Measurements from ENCODE around the gene IL17REL. TPM values are rescaled to one million over a fixed set of nuclear protein-coding genes. Genes with fewer than 3 reads are reported as not detected.

Gene IL17REL
- total RNA-seq, 4 donors from 2014 or later, result not detected

GRCh38 chr22:50056214-50056972, 43.8 kb upstream of the IL17REL start:
- Histone ChIP-seq H3K27ac (no peak overlapping the region), H3K4me1 (peaks cover 0 to 20% (median 7%) of the 10 kb centered on the region in 3 donors), H3K36me3 (no peaks in the 10 kb centered on the region), H3K4me3 (no peak overlapping the region), H3K9me3 (peaks cover 0 to 29% (median 0%) of the 10 kb centered on the region in 3 donors), H3K27me3 (peaks cover 71% of the 10 kb centered on the region)
- 81 to 89% methylated on average over 8 to 9 of the region's 34 CpGs for WGBS, 2 donors (ENCODE audit: low coverage in 1 of 2)
- TF ChIP-seq CTCF (IDR thresholded peaks at IDR 0.05) (no peak), POLR2A (IDR thresholded peaks at IDR 0.05) (no peak), POLR2AphosphoS5 (IDR thresholded peaks at IDR 0.05) (no peak), EP300 (IDR thresholded peaks at IDR 0.05) (no peak)
- ATAC-seq, result no peak

GRCh38 chr22:50053861-50054260, 41.3 kb upstream of the IL17REL start:
- 92 to 93% methylated on average over 11 to 16 of the region's 18 CpGs for WGBS, 2 donors (ENCODE audit: low coverage in 1 of 2)

GRCh38 chr22:50051930-50052329, 39.4 kb upstream of the IL17REL start:
- peaks cover 0 to 29% (median 0%) of the 10 kb centered on the region in 3 donors for H3K9me3 ChIP-seq
- H3K27ac ChIP-seq, result no peak overlapping the region
- no peaks in the 10 kb centered on the region for H3K36me3 ChIP-seq
- no peaks in the 10 kb centered on the region for H3K4me1 ChIP-seq
- no peak for ATAC-seq
- 89% methylated on average over 12 of the region's 18 CpGs; no CpG with 5 or more reads in 1 of the 2 donors for WGBS, 2 donors (ENCODE audit: low coverage in 1 of 2)
- TF ChIP-seq CTCF (IDR thresholded peaks at IDR 0.05) (no peak), POLR2A (IDR thresholded peaks at IDR 0.05) (no peak), EP300 (IDR thresholded peaks at IDR 0.05) (no peak)
- H3K27me3 ChIP-seq, result peaks cover 56% of the 10 kb centered on the region
- H3K4me3 ChIP-seq, result no peak overlapping the region

More at GRCh38 chr22:50053861-50054260, 41.3 kb upstream of the IL17REL start:
- ATAC-seq, result no peak
- TF ChIP-seq EP300 (IDR thresholded peaks at IDR 0.05), result no peak
- TF ChIP-seq POLR2AphosphoS5 (IDR thresholded peaks at IDR 0.05), result no peak
- TF ChIP-seq POLR2A (IDR thresholded peaks at IDR 0.05), result no peak
- no peak for TF ChIP-seq CTCF (IDR thresholded peaks at IDR 0.05)
- Histone ChIP-seq H3K4me3 (no peak overlapping the region), H3K9me3 (peaks cover 0 to 29% (median 0%) of the 10 kb centered on the region in 3 donors), H3K27me3 (peaks cover 65% of the 10 kb centered on the region), H3K36me3 (no peaks in the 10 kb centered on the region), H3K4me1 (peaks cover 0 to 10% (median 5%) of the 10 kb centered on the region in 3 donors), H3K27ac (no peak overlapping the region)

- Histone ChIP-seq H3K27me3 (peaks cover 65% of the 10 kb centered on the region), H3K9me3 (peaks cover 0 to 29% (median 0%) of the 10 kb centered on the region in 3 donors), H3K4me1 (no peaks in the 10 kb centered on the region), H3K4me3 (no peak overlapping the region), H3K27ac (no peak overlapping the region), H3K36me3 (no peaks in the 10 kb centered on the region)
- no peak for TF ChIP-seq CTCF (IDR thresholded peaks at IDR 0.05)
- no peak for TF ChIP-seq EP300 (IDR thresholded peaks at IDR 0.05)
- no peak for TF ChIP-seq POLR2A (IDR thresholded peaks at IDR 0.05)
- TF ChIP-seq POLR2AphosphoS5 (IDR thresholded peaks at IDR 0.05), result no peak
- ATAC-seq, result no peak
- 93 to 96% methylated on average over 5 to 19 of the region's 36 CpGs for WGBS, 2 donors (ENCODE audit: low coverage in 1 of 2)
Measured at GRCh38 chr22:50049299-50050195, 37.0 kb upstream of the IL17REL start.
